NAMALWA (cell line): ENCODE measurements around the gene PINLYP.
"Not testable (repeated sequence)": the region's sequence is repeated elsewhere in the genome, so short reads cannot be mapped to it uniquely, and the experiment has no call there.

Experiments used
- DNase-seq: peaks from one replicate; pipeline ENCODE4 v3.0.0-alpha.2; 2015; ENCODE audit warnings: low spot score

The PINLYP gene

DNA sequence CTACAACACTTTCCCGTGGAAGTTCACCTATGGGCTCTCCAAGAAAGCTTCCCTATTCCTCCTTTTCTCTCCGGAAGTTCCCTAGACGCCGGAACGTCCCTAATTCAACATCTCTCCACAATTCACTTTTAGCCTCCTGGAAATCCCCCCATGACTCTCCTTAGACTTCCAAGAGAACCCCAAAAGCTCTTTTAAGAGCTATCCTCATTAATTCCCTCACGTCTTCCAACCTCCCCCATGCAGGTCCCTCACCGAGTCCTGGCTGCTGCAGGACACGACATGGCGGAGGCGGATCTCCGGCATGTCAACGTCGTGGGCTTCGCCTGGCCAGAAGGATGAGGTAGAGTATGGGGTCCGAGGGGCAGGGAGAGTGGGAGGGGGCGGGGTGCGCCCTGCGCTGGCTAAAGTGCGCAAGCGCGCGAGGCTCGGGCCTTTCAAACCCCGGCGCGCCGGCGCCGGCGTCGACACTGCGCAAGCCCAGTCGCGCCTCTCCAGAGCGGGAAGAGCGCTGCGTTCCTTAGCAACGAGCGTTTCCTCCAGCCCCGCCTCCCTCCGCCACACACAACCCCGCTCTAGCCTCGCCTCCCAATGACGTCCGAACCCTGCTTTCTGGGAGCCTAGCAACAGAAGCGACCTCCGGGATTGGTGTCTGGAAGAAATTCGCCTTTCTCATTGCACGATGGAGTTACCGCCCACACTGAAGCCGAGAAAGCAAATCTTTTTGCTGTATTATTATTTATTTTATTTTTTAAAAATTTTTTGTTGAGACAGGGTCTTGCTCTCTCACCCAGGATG, at the start of gene PINLYP, which contains the start of gene XRCC1:
TSS of gene PINLYP (plus strand) at position 646 of the 795 bp plus-strand sequence. CDS start 1,391 bp downstream, outside the sequence.
TSS of gene XRCC1 (minus strand) at position 372 of the 795 bp plus-strand sequence. CDS start at position 303, 69 bp downstream.
- DNase-seq: peak; percentile 99

DNA sequence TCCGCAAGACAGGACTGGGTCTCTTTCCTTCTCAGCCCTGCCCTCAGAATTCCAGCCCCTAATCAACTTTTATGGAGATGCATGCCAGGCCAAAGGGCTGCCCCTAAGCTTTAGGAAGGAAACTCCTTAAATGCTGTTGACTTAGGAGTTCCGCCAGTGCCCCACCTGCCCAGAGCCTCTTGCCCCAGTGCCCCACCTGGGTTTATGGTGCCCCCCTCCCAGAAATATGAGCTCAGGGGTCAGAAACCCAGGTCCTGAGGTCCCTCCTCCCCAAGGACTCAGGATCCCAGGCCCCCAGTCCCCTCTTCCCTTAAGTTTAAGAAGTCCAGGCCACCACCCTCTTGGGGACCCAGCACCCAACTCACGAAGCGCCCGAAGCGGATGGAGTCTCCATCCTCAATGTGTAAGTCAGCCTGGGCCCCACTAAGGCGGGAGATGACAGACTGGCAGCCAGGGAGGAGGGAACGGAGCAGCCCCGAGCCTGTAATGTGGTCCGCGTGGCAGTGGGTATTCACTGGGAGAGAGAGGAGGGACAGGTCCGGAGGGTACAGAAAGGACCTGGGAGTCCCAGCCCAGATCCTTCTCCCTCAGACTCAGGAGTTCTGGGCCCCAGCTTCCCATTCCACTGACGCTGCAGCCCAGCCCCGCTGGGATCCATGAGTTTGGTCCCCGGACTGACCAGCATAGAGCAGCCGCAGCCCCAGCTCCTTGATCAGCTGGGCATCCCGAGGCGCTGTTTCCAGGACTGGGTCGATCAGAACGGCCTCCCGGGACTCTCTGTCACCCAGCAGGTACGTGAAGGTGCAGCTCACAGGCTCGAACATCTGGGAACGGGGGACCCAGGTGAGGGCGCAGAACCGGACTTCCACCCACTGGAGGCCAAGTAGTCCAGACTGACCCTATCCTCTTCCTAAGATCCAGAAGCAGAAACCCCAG, 49.5 kb upstream of the PINLYP start:
- DNase-seq: no peak

DNA sequence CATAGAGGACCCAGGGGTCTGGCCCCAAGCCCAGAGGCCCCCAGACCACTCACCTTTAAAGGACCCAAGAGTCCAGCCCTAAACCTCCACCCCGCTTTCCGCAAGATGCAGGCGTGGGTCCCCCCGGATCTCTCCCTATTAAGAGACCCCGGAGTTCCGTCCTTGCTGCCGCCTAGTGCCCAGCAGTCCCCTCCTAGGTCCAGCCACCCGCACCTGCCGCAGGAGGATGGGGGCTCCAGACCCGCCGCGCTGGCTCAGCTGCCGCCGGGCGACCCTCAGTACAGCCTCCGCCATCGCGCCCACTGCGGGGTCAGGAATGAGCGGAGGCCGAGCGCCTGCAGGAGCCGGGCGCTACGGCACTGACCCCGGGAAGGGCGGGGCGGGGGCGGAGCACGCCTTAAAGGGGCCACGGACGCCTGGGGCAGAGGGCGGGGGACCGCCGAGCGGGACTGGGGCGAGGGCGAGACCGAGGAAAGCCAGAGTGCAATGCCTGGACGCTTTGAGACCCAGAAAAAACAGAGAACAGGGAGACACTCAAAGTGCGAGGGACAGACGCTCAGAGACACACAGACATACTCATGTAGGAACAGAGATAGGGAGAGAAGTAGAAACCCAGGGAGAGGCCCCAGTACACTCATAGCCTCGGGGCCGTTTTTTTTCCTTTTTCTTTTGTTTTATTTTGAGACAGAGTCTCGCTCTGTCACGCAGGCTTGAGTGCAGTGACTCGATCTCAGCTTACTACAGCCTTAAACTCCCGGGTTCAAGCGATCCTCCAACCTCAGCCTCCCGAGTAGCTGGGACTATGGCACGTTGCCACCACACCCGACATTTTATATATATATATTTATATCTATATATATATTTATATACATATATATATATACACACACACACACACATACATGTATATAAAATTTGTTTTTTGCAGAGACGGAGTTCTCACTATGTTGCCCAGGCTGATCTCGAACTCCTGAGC, 48.4 kb upstream of the PINLYP start, which contains the start of gene ETHE1:
TSS of gene ETHE1 (minus strand) at position 318 of the 976 bp plus-strand sequence. CDS start at position 294, 24 bp downstream.
- peak; percentile 59 for DNase-seq

DNA sequence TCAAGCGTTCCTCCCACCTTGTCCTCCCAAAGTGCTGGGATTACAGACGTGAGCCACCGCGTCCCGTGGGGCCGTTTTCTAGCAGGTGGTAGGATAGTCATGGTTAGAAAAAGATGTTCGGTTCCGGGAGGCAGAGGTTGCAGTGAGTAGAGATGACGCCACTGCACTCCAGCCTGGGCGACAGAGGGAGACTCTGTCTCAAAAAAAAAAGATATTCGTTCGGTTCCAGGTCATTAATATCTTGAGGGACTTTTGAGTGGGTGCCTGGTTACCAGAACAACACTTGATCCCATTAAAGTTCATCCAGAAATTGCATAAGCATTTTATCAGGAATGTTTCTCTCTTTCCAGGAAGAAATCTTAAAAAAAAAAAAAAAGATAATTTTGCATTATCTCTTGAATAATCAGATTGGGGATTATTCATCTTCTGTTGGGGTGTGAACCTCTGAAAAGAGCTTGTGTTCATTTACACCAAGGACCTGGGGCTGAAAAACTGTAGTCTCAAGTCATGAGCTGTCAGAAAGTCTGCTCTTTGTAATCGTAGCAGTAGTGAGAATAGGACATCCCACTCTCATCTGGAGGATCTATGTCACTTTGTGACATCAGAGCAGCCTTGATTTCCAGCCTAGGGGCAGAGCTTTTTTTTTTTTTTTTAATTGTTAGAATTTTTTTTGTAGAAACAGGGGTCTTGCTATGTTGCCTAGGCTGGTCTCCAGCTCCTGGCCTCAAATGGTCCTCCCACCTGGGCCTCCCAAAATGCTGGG, 47.6 kb upstream of the PINLYP start:
- DNase-seq: no peak

DNA sequence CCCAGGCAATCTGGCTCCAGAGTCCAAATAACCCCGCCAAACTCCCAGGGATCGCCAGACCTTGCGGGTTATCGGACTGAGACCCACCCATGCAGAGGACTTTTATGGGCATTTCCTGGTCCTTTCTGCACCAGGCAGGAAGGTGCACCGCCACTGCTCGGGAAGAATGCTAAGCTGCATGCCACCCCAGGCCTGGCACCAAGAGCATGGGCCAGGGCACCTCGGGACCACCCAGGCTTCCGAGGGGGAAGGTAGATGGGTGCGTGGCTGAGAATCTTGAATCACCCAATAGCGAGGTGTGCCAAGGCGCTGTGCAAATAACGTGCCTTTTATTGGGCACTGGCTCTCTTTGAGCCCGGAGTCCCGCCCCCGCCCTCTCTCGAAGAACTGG, 43.0 kb upstream of the PINLYP start:
- no peak for DNase-seq

DNA sequence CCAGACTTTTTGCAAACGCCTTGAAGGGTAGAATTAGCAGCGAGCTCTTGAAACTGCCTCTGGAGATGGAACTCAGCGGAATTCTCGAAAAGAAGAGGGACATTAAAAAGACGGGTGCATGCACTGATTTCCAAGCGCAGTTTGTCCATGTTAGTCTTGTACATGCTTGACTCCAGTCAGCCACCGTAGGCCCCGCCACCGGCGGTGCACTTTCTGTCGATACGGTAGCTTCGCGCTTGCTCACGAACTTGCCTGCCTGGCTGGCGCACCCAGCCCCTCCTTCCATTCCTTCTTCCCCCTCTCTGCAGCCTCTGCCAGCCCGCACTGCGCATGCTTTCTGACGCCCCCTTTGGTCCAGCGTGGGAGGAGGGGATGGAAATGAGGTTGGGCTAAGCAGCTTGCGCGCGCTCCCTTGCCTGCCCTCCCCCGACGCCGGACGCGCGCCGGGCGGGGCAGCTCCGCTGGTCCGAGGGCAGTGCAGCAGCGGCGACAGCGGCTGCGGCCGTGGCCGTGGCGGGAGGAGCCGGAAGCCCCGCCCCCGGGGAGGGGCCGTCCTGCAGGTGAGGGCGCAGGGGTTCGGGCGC, 42.5 kb upstream of the PINLYP start, which contains the start of gene ZNF575:
TSS of gene ZNF575 (plus strand) at position 227 of the 584 bp plus-strand sequence. CDS start 1,235 bp downstream, outside the sequence.
- peak; percentile 93 for DNase-seq

DNA sequence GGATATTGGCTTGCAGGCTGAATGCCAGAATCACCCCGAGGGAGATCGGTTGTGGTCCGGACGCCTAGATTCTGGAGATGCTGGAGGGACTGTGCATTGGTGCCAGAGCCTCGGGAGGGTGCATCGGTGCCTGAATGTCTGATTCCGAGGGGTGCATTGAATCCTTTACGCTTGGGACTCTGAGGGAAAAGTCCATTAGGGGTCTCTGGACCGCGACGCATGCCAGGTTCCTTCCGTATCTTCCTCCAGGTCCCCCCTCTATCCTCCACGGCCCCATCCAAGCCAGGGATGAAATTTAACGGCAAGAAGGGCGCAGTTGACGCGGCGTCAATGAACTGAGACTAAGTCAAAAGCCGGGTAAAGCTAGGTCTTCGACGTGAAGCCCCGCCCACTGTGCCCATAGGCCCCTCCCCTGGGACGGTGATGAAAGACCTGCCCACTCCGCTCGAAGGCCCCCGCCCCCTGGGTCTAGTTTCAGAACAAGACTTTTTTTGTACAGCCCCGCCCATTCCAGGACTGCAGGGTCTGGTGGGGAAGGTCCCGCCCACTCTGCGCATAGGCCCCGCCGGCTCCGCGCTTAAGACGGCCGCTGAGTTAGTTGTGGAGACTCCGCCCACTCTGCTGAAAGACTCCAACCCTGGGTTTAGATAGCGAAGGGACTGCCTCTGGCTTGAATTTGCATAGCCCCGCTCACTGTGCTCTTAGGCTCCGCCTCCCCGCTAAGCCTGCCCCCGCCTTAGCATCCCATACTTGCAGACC, 41.9 kb upstream of the PINLYP start:
- peak; percentile 100 for DNase-seq

DNA sequence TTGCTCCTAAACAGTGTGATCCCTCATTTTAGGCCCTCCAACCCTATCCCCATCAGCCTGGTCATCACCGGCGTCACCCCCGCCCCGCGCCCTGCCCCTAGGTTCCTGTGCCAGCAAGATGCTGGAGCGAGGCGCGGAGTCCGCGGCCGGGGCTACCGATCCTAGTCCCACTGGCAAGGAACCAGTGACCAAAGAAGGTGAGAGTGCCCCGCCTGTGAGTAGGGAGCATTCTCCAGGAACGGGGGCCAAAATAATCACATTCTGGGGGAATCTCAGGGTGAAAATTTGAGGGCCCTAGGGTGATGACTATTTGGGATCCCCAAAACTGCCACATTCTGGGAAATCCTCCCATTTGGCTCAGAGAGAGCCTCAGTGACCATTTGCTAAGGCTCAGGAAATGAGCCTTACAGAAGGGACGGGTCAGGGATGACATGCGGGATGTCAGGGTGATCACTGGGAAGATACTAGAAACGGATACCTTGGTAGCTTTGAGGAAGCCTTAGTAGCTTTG, 41.2 kb upstream of the PINLYP start:
- no peak for DNase-seq

DNA sequence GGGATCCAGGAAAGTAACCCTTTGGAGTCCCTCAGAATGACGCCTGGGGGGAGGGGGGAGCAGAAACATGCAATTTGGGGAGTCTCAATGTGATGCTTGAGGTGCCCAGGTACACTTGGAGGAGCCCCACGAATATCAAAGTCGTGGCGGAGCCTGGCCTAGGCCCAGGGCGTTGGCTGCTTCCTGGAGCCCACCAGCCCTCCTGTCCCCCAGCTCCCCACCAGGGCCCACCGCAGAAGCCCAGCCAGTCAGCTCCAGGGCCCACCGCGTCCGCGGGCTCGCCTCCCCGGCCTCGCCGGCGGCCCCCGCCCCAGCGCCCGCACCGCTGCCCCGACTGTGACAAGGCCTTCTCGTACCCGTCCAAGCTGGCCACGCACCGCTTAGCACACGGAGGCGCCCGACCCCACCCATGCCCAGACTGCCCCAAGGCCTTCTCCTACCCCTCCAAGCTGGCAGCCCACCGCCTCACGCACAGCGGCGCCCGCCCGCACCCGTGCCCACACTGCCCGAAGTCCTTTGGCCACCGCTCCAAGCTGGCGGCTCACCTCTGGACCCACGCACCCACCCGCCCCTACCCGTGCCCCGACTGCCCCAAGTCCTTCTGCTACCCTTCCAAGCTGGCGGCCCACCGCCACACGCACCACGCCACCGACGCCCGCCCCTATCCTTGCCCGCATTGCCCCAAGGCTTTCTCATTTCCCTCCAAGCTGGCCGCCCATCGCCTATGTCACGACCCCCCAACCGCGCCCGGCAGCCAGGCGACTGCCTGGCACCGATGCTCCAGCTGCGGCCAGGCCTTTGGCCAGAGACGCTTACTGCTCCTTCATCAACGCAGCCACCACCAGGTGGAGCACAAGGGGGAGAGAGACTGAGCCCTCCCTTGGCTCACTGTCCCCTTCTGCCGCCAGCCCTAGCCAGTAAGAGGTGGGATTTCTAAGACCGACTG, 40.5 kb upstream of the PINLYP start:
- DNase-seq: peak; percentile 59

DNA sequence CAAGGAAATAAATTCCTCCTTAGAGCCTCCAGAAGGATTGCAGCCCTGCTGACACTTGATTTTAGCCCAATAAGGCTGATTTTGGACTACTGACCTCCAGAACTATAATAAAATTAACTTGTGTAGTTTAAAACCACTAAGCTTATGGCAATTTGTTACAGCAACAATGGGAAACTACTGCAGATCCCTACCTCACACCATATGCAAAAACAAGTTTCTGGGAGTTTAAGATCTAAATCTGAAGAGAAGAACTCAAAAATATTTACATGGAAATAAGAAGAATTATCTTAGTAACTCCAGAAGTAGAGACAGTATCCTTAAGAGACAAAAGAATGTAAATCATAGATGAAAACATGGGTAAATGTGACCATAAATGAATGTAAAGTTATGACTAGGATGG, 36.7 kb upstream of the PINLYP start:
- no peak for DNase-seq

DNA sequence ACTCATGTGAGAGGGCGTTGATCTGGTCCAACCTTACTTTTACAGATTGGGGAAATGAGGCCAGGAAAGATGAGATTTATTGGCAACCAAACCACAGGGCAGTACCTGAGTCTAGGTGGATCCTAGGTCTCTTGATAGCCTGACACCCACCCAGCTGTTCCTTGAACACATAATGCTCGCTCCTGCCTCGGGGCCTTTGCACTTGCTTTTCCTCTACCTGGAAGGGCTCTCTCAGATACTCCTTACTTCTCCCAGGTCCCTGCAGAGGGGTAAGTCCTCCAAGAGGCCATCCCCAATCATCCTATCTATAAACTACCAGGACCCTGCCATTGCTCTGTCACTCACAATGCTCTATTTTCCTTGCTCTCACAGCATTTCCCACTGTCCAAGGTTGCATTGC, 35.2 kb upstream of the PINLYP start:
- DNase-seq: no peak

DNA sequence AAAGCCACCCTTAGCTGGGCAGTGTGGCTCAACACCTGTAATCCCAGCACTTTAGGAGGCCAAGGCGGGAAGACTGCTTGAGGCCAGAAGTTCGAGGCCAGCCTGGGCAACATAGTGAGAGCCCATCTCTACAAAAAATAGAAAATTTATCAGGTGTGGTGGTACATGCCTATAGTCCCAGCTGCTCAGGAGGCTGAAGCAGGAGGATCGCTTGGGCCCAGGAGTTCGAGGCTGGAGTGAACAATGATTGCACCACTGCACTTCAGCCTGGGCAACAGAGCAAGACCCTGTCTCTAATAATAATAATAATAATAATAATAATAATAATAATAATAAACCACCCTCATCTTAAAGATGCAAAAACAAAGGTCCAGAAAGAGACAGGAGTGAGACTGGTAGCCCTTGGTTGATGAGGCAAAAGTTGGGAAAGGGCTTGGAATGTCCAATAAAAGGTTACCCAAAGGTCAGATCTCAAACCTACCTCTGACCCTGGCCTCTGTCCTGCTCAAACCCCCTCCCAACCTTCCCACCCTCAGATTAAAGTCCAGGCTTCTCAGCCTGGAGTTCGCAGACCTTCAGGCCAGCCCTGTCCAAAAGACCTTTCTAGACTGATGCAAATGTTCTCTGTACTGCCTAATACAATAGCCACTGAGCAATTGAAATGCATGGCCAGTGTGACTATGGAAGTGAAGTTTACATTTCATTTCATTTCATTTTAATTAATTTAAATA, 33.5 kb upstream of the PINLYP start:
- DNase-seq: no peak

DNA sequence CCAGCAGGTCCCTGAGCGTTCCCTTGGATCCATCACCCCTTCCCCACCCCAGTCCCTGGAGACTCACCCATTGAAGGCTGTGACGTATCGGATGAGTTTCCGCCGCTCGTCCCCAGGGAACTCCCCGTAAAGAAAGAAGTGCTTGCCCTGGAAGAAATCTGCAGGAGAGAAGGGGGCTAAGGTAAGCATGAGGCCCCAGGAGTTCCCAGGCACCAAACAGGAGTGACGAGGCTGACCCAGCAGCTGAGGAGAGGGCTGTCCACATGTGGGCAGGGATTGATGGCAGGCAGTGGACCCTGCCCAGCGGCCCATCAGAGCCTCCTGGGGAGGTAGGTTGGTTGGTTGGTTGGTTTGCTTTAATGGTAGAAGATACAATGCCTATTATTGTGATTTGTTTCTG, 31.5 kb upstream of the PINLYP start:
- no peak for DNase-seq

DNA sequence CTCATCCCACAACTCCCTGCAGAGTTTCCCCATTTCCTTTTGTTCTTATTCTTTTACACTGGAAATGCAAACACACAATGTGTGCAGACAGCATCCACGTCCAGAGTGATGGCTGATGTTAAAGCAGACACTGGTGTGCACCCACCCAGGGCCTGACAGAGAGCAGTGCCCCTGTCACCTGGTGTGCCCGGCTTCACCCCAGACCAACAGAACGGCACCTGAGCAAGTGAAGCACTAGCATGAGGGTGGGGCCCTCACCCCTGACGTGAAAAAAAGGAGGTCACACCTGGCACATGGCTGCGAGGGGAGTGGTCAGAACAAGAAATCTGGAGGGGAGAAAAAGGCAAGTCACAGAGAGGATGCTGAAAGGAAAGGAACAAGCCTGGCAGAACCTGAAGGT, 30.3 kb upstream of the PINLYP start:
- no peak for DNase-seq

DNA sequence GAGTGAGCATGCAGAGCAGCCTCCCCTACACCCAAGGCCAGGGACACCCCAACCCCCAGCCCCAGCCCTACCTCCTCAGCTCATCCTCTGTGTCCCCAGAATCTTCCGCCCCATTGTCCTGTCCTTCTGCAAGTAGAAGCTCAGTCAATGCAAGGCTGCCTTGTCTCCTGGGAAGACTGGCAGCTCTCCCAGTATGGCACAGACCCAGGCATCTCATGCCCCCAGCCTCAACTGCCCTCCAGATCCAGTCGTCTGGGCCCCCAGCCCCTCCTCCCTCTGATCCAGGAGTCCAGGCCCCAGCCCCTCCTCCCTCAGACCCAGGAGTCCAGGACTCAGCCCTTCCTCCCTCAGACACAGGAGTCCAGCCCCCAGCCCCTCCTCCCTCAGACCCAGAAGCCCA, 29.6 kb upstream of the PINLYP start:
- DNase-seq: no peak

DNA sequence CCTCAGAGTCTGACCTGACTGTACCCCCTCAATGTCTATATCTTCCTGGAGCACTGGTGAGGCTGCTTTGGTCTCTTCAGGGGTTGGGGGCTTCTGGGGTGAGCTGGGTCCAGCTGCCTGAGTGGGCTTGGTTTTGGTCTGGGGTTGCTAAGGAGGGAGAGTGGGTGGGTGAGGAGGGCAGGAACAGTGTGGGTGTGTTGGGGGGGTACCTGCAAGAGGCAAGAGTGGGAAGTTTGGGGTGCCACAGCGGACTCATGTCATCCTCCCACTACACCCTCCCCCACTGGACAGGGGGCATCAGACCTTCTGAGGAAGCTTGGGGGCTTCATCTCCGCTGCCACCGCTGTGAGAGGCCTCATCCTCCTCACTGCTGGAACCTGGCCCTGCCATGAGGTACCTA, 29.0 kb upstream of the PINLYP start:
- DNase-seq: no peak

DNA sequence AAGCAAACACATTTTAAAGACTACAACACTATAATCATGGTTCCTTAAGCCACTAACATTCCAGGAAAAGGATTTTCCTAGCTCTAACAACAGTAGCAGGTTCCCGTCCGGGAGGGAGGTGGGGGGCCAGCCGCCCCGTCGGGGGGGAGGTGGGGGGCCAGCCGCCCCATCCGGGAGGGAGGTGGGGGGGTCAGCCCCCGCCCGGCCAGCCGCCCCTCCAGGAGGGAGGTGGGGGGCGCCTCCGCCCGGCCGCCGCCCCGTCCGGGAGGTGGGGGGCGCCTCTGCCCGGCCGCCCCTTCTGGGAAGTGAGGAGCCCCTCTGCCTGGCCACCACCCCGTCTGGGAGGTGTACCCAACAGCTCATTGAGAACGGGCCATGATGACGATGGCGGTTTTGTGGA, 27.7 kb upstream of the PINLYP start:
- not testable (repeated sequence) for DNase-seq
